ENCODE data around the gene DEGS2. TPM values are rescaled to one million over a fixed set of nuclear protein-coding genes. Genes with fewer than 3 reads are reported as not detected.

Gene DEGS2
- total RNA-seq, 1 experiment from 2014 or later, result 0.95 TPM

GRCh38 chr14:100105357-100106169 lies 53.9 kb downstream of the DEGS2 start:
- in situ Hi-C loops (cut with HindIII; ENCODE audit: low sequenced_read_pairs), result no loop called here
- peak; percentile 55 for DNase-seq (ENCODE audit: low spot score)

- no peak for DNase-seq (ENCODE audit: low spot score)
Measured at GRCh38 chr14:100104523-100105300, 54.7 kb downstream of the DEGS2 start.

GRCh38 chr14:100104006-100104352 lies 55.5 kb downstream of the DEGS2 start:
- DNase-seq (ENCODE audit: low spot score), result no peak
- in situ Hi-C loops (cut with HindIII; ENCODE audit: low sequenced_read_pairs), result no loop called here

More at GRCh38 chr14:100104523-100105300, 54.7 kb downstream of the DEGS2 start:
- in situ Hi-C loops (cut with HindIII; ENCODE audit: low sequenced_read_pairs), result no loop called here

- peak; percentile 67 for DNase-seq (ENCODE audit: low spot score)
- in situ Hi-C loops (cut with HindIII; ENCODE audit: low sequenced_read_pairs), result no loop called here
Measured at GRCh38 chr14:100103250-100104005, 56.0 kb downstream of the DEGS2 start.

- DNase-seq (ENCODE audit: low spot score), result peak; percentile 75
- in situ Hi-C loops (cut with HindIII; ENCODE audit: low sequenced_read_pairs), result no loop called here
Measured at GRCh38 chr14:100102156-100102785, 57.2 kb downstream of the DEGS2 start.

GRCh38 chr14:100100032-100100703 lies 59.3 kb downstream of the DEGS2 start:
- DNase-seq (ENCODE audit: low spot score), result no peak
- in situ Hi-C loops (cut with HindIII; ENCODE audit: low sequenced_read_pairs), result no loop called here

GRCh38 chr14:100098171-100098570 lies 61.3 kb downstream of the DEGS2 start:
- DNase-seq (ENCODE audit: low spot score), result no peak
- in situ Hi-C loops (cut with HindIII; ENCODE audit: low sequenced_read_pairs), result no loop called here

- DNase-seq (ENCODE audit: low spot score), result no peak
- in situ Hi-C loops (cut with HindIII; ENCODE audit: low sequenced_read_pairs), result no loop called here
Measured at GRCh38 chr14:100096656-100097055, 62.8 kb downstream of the DEGS2 start.

Other genes with a start within 250 kb of the DEGS2 start
- gene EVL, start 94.2 kb downstream of the DEGS2 start, total RNA-seq (2014; rRNA removed; shearing (Covaris generic)), result 38.1 and 53.8 TPM in 2 replicates
- 60.4 and 70.4 TPM in 2 replicates for gene YY1, start 79.5 kb upstream of the DEGS2 start, total RNA-seq (2014; rRNA removed; shearing (Covaris generic))
- 42.5 and 50.5 TPM in 2 replicates for gene SLC25A29, start 146.8 kb upstream of the DEGS2 start, total RNA-seq (2014; rRNA removed; shearing (Covaris generic))
- gene SLC25A47, start 163.7 kb upstream of the DEGS2 start, total RNA-seq (2014; rRNA removed; shearing (Covaris generic)), result 0.06 TPM in 1 of 2 replicates, not detected in the other
- 4.6 and 19.8 TPM in 2 replicates for gene WDR25, start 216.8 kb upstream of the DEGS2 start, total RNA-seq (2014; rRNA removed; shearing (Covaris generic))

Data from G401 (cell line).